BLaER1 treated with 17β-estradiol and CSF1 and Interleukin-3, amounts not matched to agents 10 nM and 100 nM (cell line): ENCODE measurements around the gene HASPIN.
A peak's percentile ranks its signal among the peaks of the same experiment; 100 is the strongest.
"Not testable (repeated sequence)": the region's sequence is repeated elsewhere in the genome, so short reads cannot be mapped to it uniquely, and the experiment has no call there.

Experiments
- H3K27ac ChIP-seq, 11 experiments: shearing (Covaris generic); formaldehyde crosslinking; 2 replicates each; pipeline ENCODE4 v1.8.1; 2022
- H3K27me3 ChIP-seq, 11 experiments: shearing (Covaris generic); formaldehyde crosslinking; 2 replicates each; pipeline ENCODE4 v1.8.1; 2022
- H3K36me3 ChIP-seq, 11 experiments: shearing (Covaris generic); formaldehyde crosslinking; 2 replicates each; pipeline ENCODE4 v1.8.1; 2022
- H3K4me1 ChIP-seq, 10 experiments: shearing (Covaris generic); formaldehyde crosslinking; 2 replicates each; pipeline ENCODE4 v1.8.1; 2022
- H3K4me2 ChIP-seq, 11 experiments: shearing (Covaris generic); formaldehyde crosslinking; 2 replicates each; pipeline ENCODE4 v1.8.1; 2022
- H3K4me3 ChIP-seq, 10 experiments: shearing (Covaris generic); formaldehyde crosslinking; 2 replicates each; pipeline ENCODE4 v1.8.1; 2022
- H3K9ac ChIP-seq, 11 experiments: shearing (Covaris generic); formaldehyde crosslinking; 2 replicates each; pipeline ENCODE4 v1.8.1; 2022
- H3K9me3 ChIP-seq, 11 experiments: shearing (Covaris generic); formaldehyde crosslinking; replicated peaks in 1 of 11; 2 replicates each; pipeline ENCODE4 v1.8.1; 2022
- H4K20me1 ChIP-seq, 11 experiments: shearing (Covaris generic); formaldehyde crosslinking; 2 replicates each; pipeline ENCODE4 v1.8.1; 2022
- Cebpa-rat ChIP-seq, 11 experiments: shearing (Covaris generic); IDR thresholded peaks; 2 replicates each; pipeline ENCODE4 v1.8.1; 2022

Gene HASPIN

GRCh38 chr17:3730881-3731429, 7.3 kb downstream of the HASPIN start:
- no peaks in the 10 kb centered on the region for H3K9me3 ChIP-seq
- H3K4me3 ChIP-seq, result no peak overlapping the region
- 0 out of 22 replicates have a peak overlapping the region, but pooled peaks of 2 of the 11 experiments have one; percentile 8 to 21 for H3K4me2 ChIP-seq
- H3K27me3 ChIP-seq, result no peaks in the 10 kb centered on the region
- no peak overlapping the region for H3K27ac ChIP-seq
- H3K36me3 ChIP-seq, result peaks cover 0 to 37% (median 32%) of the 10 kb centered on the region in 11 experiments; a peak in 14 of 22 replicates
- H3K4me1 ChIP-seq, result peaks cover 2 to 46% (median 29%) of the 10 kb centered on the region in 10 experiments; a peak in 17 of 20 replicates
- peak overlapping the region in 1 of 11 experiments; percentile 8; a peak in 2 of 22 replicates for H3K9ac ChIP-seq
- TF ChIP-seq Cebpa-rat (IDR thresholded peaks at IDR 0.05), result no peak
- peaks cover 0 to 34% (median 9%) of the 10 kb centered on the region in 11 experiments; a peak in 14 of 22 replicates for H4K20me1 ChIP-seq

GRCh38 chr17:3732210-3732621, 8.5 kb downstream of the HASPIN start:
- H3K4me1 ChIP-seq, result peaks cover 0 to 33% (median 16%) of the 10 kb centered on the region in 10 experiments; a peak in 16 of 20 replicates
- H3K4me2 ChIP-seq, result peak overlapping the region in 3 of 11 experiments; percentile 8 to 13 (median 11); a peak in 3 of 22 replicates
- H3K36me3 ChIP-seq, result peaks cover 0 to 27% (median 23%) of the 10 kb centered on the region in 11 experiments; a peak in 13 of 22 replicates
- peak overlapping the region in 2 of 11 experiments; percentile 4 to 32; a peak in 2 of 22 replicates for H3K9ac ChIP-seq
- H3K9me3 ChIP-seq, result no peaks in the 10 kb centered on the region
- no peak for TF ChIP-seq Cebpa-rat (IDR thresholded peaks at IDR 0.05)
- H3K27me3 ChIP-seq, result no peaks in the 10 kb centered on the region
- H3K4me3 ChIP-seq, result no peak overlapping the region
- H3K27ac ChIP-seq, result no peak overlapping the region
- peaks cover 0 to 23% (median 0%) of the 10 kb centered on the region in 11 experiments; a peak in 8 of 22 replicates for H4K20me1 ChIP-seq

GRCh38 chr17:3734911-3735276, 11.2 kb downstream of the HASPIN start:
- H3K4me2 ChIP-seq, H3K9ac ChIP-seq, H3K4me3 ChIP-seq, H3K27ac ChIP-seq, H3K9me3 ChIP-seq, H4K20me1 ChIP-seq, H3K27me3 ChIP-seq, H3K36me3 ChIP-seq: not testable (repeated sequence)
- peaks cover 0 to 45% (median 26%) of the 10 kb centered on the region in 10 experiments; a peak in 16 of 20 replicates for H3K4me1 ChIP-seq

GRCh38 chr17:3735515-3735914, 11.8 kb downstream of the HASPIN start:
- Histone ChIP-seq H3K27ac (no peak overlapping the region), H3K36me3 (no peaks in the 10 kb centered on the region), H3K27me3 (no peaks in the 10 kb centered on the region), H3K4me2 (no peak overlapping the region), H4K20me1 (peaks cover 0 to 5% (median 0%) of the 10 kb centered on the region in 11 experiments; a peak in 2 of 22 replicates), H3K9ac (no peak overlapping the region), H3K4me3 (no peak overlapping the region), H3K4me1 (peaks cover 1 to 45% (median 31%) of the 10 kb centered on the region in 10 experiments; a peak in 17 of 20 replicates), H3K9me3 (no peaks in the 10 kb centered on the region)
- TF ChIP-seq Cebpa-rat (IDR thresholded peaks at IDR 0.05), result no peak

- TF ChIP-seq Cebpa-rat (IDR thresholded peaks at IDR 0.05), result no peak
- Histone ChIP-seq H3K4me3 (no peak overlapping the region), H3K9me3 (peaks cover 0 to 18% (median 14%) of the 10 kb centered on the region in 11 experiments; a peak in 16 of 22 replicates), H3K27ac (peak overlapping the region in 5 of 11 experiments; percentile 1 to 74 (median 27); a peak in 6 of 22 replicates), H3K9ac (peak overlapping the region in 4 of 11 experiments; percentile 20 to 44 (median 31); a peak in 6 of 22 replicates), H4K20me1 (no peaks in the 10 kb centered on the region), H3K4me2 (peak overlapping the region; percentile 1 to 56 (median 39); a peak in 19 of 22 replicates), H3K4me1 (peaks cover 10 to 38% (median 34%) of the 10 kb centered on the region in 10 experiments; a peak in 19 of 20 replicates), H3K36me3 (no peaks in the 10 kb centered on the region), H3K27me3 (no peaks in the 10 kb centered on the region)
These were observed 15.0 kb downstream of the HASPIN start for GRCh38 chr17:3738562-3739295.

GRCh38 chr17:3739422-3740124, 15.9 kb downstream of the HASPIN start:
- Histone ChIP-seq H3K4me1 (peaks cover 10 to 38% (median 34%) of the 10 kb centered on the region in 10 experiments; a peak in 19 of 20 replicates), H3K4me2 (peak overlapping the region in 9 of 11 experiments; percentile 21 to 60 (median 43); a peak in 11 of 22 replicates), H3K4me3 (no peak overlapping the region), H4K20me1 (no peaks in the 10 kb centered on the region), H3K9ac (peak overlapping the region in 2 of 11 experiments; percentile 20 to 44; a peak in 4 of 22 replicates), H3K27me3 (no peaks in the 10 kb centered on the region), H3K27ac (peak overlapping the region in 5 of 11 experiments; percentile 27 to 74 (median 67); a peak in 8 of 22 replicates), H3K9me3 (peaks cover 0 to 18% (median 14%) of the 10 kb centered on the region in 11 experiments; a peak in 16 of 22 replicates), H3K36me3 (no peaks in the 10 kb centered on the region)
- TF ChIP-seq Cebpa-rat (IDR thresholded peaks at IDR 0.05), result no peak

GRCh38 chr17:3740611-3741073, 16.9 kb downstream of the HASPIN start:
- peak overlapping the region in 4 of 11 experiments; percentile 9 to 32 (median 18); a peak in 4 of 22 replicates for H3K9ac ChIP-seq
- no peaks in the 10 kb centered on the region for H4K20me1 ChIP-seq
- peaks cover 10 to 38% (median 34%) of the 10 kb centered on the region in 10 experiments; a peak in 19 of 20 replicates for H3K4me1 ChIP-seq
- no peaks in the 10 kb centered on the region for H3K36me3 ChIP-seq
- H3K27me3 ChIP-seq, result no peaks in the 10 kb centered on the region
- TF ChIP-seq Cebpa-rat (IDR thresholded peaks at IDR 0.05), result no peak
- peaks cover 0 to 18% (median 14%) of the 10 kb centered on the region in 11 experiments; a peak in 16 of 22 replicates for H3K9me3 ChIP-seq
- H3K4me3 ChIP-seq, result no peak overlapping the region
- peak overlapping the region; percentile 5 to 60 (median 34); a peak in 13 of 22 replicates for H3K4me2 ChIP-seq
- H3K27ac ChIP-seq, result peak overlapping the region in 8 of 11 experiments; percentile 40 to 74 (median 55); a peak in 14 of 22 replicates

GRCh38 chr17:3744014-3744413, 20.3 kb downstream of the HASPIN start:
- Histone ChIP-seq H3K4me2 (no peak overlapping the region), H3K9me3 (peaks cover 0 to 18% (median 14%) of the 10 kb centered on the region in 11 experiments; a peak in 16 of 22 replicates), H3K9ac (no peak overlapping the region), H4K20me1 (no peaks in the 10 kb centered on the region), H3K4me1 (peaks cover 10 to 47% (median 41%) of the 10 kb centered on the region in 10 experiments; a peak in 19 of 20 replicates), H3K36me3 (no peaks in the 10 kb centered on the region), H3K27ac (no peak overlapping the region), H3K4me3 (no peak overlapping the region), H3K27me3 (peaks cover 0 to 8% (median 0%) of the 10 kb centered on the region in 11 experiments; a peak in 3 of 22 replicates)
- no peak for TF ChIP-seq Cebpa-rat (IDR thresholded peaks at IDR 0.05)
